Amniotic epithelial cell (primary cell): Measurements from ENCODE around the gene ATOH1.
A peak's percentile ranks its signal among the peaks of the same experiment; 100 is the strongest.

Experiments
- DNase-seq: peaks from one replicate; pipeline ENCODE4 v3.0.0-alpha.2; 2010; ENCODE audit warnings: low read depth

Gene ATOH1

GRCh38 chr4:93828332-93828994 is at the start of gene ATOH1:
ATOH1 (plus strand) TSS chr4:93828753; CDS start chr4:93828927, 174 bp downstream.
- peak; percentile 6 for DNase-seq

DNA sequence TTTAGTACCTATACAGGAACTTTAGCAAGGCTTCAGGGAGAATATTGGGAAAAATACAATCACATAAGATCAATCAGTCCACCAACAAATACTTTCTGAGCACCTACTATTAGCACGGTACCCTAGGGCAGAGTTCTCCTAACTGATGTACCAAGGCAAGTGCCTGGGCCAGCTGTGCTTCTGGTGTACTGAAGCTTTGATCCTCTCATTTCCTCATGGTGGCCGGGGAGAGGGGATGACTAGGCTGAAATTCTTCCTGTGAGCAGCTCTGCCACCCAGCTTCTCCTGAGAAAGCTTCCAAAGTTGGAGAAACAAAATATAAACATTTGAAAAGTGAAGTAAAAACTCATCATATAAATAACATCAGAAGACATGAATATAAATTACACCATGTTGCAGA is 49.3 kb upstream of the ATOH1 start:
- DNase-seq: no peak

DNA sequence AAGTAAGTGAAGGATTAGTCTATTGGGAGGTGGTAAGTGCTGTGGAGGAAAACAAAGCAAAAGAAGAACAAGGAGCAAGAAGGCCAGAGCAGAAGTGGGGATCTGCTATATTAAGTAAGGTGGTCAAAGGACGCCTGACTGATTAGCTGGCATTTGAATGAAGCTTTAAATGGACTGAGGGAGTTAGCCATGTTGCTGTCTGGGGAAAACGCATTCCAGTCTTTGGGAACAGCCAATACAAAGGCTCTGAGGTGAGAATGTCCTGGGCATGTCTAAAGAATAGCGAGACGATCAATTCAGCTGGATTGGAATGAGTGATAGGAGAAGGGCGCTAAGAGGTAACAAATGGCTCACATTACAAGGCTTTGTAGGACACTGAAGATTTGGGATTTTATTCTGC is 48.5 kb upstream of the ATOH1 start:
- no peak for DNase-seq

DNA sequence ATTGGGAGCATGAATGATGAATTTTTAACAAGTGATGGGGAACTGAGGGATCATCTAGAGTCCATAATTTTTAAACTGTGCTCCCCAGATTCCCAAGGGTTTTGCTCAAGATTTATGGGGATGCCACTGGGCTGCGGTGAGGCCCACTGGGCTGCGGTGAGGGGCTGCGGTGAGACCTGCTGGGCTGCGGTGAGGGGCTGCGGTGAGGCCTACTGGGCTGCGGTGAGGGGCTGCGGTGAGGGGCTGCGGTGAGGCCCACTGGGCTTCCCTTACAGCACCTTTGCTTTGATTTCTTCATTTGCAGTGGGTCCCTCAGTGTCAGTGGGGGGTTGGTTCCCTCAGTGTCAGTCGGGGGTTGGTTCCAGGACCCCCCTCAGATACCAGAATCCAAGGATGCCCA is 47.4 kb upstream of the ATOH1 start:
- no peak for DNase-seq

- no peak for DNase-seq
Measured at GRCh38 chr4:93786149-93786548, 42.4 kb upstream of the ATOH1 start.

GRCh38 chr4:93788712-93789111 is 39.8 kb upstream of the ATOH1 start:
- peak; percentile 15 for DNase-seq

GRCh38 chr4:93791570-93792195 is 36.9 kb upstream of the ATOH1 start:
- DNase-seq: peak; percentile 34

DNA sequence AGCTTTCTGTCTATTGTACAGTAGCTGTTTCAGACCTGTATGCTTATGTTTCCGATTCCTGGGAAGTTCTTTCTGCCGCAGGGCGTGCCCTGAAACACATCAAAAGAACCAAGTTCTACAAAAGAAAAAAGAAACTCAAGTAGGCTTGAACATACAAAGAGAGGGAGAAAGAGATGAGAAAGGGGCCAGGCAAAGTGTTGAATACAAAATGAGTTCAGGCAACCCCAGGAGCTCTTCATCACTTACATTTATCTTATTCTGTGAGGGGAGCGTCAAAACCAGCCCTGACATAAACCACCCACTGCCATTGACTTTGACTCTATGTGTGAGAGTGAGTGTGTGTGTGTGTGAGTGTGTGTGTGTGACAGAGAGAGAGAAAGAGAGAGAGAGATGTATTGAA is 26.5 kb upstream of the ATOH1 start:
- no peak for DNase-seq

GRCh38 chr4:93809773-93810172 is 18.8 kb upstream of the ATOH1 start:
- DNase-seq: no peak

- no peak for DNase-seq
Measured at GRCh38 chr4:93810340-93810992, 18.1 kb upstream of the ATOH1 start.

- DNase-seq: no peak
Measured at GRCh38 chr4:93813092-93813491, 15.5 kb upstream of the ATOH1 start.

GRCh38 chr4:93814141-93814540 is 14.4 kb upstream of the ATOH1 start:
- DNase-seq: no peak

GRCh38 chr4:93814722-93815121 is 13.8 kb upstream of the ATOH1 start:
- DNase-seq: no peak

GRCh38 chr4:93825551-93826216 is 2.9 kb upstream of the ATOH1 start:
- no peak for DNase-seq

DNA sequence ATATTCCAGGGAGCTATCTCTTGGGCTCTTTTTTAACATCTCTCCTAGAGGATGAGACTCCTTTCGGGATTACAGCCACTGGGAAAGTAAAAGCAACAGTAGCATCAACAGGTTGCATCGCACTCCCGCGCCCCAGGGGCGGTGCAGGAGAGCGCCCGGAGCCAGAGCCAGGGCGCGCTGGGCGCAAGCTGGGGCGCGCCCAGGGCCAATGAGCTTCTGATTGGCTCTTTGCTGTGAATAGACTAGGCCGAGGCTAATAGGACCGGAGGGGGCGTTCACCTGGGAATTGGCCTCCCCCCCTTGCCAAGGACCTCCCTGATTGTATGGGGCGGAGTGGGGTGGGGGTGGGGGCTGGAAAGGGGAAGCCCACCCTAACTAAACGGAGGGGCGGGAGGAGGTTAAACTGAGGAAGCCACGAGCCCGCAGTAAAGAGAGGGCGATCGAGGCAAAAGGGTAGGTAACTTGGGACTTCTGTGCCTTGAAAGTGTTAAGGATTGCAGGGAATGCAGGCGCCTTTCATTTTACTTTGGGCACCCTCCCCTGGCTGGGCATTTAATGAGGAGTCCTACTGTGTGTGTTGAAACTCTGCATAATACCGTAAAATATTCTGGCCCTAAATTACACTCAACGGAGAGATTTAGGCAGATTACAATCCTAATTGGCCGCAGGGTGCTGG is 1.1 kb upstream of the ATOH1 start:
- no peak for DNase-seq

DNA sequence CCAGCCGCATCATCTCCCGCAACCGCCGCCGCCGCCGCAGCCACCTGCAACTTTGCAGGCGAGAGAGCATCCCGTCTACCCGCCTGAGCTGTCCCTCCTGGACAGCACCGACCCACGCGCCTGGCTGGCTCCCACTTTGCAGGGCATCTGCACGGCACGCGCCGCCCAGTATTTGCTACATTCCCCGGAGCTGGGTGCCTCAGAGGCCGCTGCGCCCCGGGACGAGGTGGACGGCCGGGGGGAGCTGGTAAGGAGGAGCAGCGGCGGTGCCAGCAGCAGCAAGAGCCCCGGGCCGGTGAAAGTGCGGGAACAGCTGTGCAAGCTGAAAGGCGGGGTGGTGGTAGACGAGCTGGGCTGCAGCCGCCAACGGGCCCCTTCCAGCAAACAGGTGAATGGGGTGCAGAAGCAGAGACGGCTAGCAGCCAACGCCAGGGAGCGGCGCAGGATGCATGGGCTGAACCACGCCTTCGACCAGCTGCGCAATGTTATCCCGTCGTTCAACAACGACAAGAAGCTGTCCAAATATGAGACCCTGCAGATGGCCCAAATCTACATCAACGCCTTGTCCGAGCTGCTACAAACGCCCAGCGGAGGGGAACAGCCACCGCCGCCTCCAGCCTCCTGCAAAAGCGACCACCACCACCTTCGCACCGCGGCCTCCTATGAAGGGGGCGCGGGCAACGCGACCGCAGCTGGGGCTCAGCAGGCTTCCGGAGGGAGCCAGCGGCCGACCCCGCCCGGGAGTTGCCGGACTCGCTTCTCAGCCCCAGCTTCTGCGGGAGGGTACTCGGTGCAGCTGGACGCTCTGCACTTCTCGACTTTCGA is 654 bp downstream of the ATOH1 start:
- DNase-seq: peak; percentile 4

- no peak for DNase-seq
Measured at GRCh38 chr4:93829820-93830687, 1.5 kb downstream of the ATOH1 start.

DNA sequence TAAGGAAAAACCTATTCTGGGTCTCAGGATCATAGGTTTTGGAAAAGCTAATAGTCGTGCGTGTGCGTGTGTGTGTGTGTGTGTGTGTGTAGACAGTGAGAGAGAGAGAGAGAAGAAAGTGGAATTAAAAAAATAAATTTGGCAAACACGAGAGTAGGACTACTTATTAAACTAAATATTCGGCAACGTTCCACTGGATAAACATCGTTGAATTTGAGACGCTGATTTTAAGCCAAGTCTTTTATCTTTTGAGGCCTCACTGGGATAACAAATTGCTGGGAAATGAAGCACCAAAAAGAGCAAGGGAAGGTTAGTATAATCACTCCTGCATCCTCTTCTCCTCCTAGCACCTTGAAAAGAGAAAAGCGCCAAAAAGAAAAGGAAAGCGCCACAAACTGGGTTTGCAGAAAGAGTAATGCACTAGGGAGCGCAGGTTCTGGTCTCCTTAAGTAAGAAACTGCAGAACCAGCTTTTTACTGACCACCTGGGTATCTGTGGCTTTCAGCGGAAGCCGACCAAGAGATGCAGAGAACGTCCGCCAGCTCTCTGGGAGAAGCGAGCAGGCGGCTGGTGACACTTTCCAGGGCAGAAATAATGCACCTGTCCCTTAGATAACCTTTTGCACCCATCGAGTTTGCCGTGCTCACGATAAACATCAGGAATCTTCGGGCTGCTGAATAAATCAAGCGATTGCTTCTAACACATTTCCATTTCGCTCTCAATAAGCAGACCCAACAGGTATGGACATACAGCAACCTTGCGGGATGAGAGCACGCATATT is 3.4 kb downstream of the ATOH1 start:
- no peak for DNase-seq

DNA sequence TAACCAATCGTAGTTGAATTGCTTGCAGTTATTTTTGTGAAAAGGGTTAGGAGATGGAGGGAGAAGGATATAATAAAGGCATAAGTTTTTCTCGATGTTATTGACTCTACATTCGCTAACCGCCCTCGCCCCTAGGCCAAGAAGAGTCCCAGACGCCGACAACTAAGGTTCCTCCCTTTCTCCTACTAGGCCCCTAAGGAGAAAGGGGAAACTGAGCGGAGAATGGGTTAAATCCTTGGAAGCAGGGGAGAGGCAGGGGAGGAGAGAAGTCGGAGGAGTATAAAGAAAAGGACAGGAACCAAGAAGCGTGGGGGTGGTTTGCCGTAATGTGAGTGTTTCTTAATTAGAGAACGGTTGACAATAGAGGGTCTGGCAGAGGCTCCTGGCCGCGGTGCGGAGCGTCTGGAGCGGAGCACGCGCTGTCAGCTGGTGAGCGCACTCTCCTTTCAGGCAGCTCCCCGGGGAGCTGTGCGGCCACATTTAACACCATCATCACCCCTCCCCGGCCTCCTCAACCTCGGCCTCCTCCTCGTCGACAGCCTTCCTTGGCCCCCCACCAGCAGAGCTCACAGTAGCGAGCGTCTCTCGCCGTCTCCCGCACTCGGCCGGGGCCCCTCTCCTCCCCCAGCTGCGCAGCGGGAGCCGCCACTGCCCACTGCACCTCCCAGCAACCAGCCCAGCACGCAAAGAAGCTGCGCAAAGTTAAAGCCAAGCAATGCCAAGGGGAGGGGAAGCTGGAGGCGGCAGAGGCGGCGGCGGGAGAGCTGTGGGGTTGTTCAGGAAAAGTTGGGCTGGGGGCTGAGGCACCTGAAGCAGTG is 5.9 kb downstream of the ATOH1 start:
- no peak for DNase-seq
